OCI-M2 (cell line): ENCODE results near the gene TRAF6.

ENCODE experiments used
- DNase-seq: peaks from one replicate; lab custom pipeline; 2025; ENCODE audit not compliant: unreplicated experiment; lab: John Stamatoyannopoulos, UW

Gene TRAF6

DNA sequence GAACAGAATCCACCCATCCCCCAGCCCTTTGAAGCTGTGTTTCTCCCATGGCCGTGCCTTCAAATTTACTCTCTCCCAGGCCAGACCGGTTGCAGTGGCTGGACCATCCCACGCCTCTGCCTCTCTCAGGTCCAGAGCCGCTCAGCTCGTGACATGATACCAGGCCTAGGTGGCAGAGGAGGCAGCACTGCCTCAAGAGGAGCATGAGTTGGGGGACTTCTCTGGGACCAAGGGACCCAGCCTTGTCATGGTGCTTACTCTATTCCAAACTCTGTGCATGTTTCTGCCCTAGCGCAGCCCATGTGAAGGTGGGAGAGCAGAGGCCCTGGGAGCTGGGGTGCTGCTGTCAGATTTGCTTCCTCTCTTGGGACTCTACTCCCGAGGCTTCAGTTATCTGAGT is 51.0 kb downstream of the TRAF6 start:
- no peak for DNase-seq

DNA sequence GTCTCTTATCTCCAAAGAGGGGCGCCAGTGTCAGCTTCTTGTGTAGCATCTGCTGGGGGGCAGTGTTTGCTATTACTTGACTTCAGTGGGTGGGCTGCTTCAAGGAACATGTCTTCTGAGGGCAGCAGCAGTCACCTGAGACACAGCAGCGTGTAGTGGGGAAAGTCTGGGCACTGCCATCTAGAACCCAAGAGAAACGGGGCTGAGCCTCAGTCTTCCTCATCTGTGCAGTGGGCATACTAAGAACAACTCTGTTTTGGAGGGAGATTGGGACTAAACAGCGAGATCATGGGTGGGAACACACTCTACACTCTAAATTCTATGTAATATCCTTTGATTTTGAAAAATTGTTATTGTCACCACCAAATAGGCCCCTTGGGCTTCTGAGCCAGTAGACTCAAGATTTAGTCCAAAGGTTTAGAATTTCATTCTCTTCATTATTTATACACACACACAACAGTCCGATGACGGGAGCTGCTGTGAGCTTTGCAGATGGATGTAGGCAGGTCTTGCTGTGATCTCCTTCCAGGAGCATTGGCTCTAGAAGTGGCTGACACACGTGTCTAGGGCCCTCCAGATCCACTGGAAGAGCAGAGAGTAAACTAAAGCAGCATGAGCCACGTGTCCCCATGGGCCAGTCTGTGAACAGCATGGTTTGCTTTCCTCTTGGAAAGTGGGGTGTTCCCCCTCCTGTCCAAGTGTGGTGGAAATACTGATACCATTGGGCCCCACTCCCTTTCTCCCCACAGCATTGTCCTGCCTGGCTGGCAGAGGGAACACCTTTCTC is 51.8 kb downstream of the TRAF6 start:
- DNase-seq: no peak

DNA sequence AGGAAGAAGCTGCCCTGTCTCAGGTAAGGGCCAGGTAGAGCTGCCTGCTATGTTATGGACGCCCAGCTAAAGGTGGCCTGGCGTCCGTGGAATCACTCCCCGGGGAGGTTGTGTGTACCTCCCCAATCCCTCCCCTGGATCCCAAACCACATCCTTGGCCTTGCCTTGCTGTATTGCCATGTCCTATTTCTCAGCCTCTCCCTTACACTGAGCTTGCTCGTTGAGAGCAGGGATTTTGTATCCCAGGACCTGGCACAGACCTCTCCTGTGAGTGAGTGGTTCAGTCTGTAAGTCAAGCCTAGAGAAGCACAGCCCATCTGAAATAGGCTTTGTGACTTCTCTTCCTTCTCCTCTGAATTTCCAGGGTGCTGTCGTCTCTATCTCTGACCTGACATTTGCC is 53.9 kb downstream of the TRAF6 start:
- no peak for DNase-seq

DNA sequence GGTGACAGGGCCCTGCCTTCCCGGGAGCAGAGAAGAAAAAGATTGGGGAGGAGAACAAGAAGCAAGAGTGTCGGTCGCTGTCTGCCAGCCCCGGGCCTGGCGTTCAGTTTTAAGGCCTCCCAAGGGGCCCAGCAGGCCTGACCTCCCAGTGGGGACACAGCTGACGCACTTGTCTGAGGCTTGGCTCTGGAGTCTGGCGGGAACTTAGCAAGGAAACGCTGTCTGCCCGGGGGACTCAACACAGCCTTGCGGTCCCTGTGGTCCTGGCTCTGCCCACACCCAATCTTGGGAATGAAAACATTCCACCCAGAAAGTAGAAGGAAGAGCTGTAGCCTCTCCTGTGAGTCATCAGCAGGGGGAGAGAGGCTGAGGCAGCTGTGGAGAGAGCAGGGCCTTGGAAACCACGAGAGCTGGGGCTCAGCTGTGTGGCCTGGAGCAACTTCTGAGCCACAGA is 54.4 kb downstream of the TRAF6 start:
- no peak for DNase-seq

DNA sequence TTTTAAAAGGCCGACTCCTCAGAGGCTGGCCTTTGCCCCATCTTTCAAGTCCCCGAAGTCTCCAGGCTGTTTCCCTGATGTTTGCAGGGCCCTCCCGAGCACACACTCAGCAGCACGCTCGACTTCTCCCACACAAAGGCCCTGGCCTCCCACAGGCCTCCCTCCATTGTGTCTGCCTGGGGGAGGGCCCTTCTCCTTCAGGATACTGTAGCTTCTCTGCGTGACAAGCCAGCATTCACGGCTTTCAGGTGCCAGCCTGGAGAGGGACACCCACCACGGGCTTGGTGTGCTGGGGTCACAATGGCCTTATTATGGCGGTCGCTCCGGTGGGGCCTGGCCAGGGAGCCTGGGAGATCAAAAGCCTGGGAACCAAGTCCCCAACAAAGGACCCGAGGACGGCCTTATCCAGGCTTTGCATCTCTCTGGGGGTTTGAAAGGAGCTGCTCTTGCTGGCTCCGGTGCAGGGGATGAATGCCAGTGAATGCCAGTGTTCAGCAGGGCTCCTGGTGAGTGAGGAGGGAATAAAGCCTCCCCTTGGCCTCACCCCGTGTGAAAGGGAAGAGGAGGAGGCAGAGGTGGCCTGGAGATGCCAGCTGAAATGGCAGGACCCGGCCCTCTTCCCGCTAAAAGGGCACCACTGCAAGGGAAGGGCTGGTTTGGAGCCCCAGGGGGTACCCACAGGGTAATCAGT is 55.0 kb downstream of the TRAF6 start:
- DNase-seq: no peak

DNA sequence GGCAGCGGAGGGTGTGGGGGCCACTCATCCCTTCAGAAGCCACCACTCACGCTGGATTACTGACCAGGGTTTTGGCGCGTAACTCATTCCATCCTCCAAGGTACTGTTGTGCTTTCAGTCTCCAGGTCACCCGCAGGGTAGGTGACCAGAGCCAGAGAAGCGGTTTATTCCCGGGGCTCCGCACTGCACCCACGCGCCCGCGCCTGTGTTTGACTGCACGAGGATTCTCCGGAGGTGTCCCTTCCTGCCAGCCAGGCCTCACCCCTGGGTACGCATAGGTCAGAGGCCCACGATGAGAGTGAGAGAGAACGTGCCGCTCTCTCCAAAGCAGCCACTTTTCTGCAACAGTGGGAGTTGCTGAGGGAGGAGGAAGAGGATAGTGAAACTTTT is 55.5 kb downstream of the TRAF6 start:
- DNase-seq: no peak

DNA sequence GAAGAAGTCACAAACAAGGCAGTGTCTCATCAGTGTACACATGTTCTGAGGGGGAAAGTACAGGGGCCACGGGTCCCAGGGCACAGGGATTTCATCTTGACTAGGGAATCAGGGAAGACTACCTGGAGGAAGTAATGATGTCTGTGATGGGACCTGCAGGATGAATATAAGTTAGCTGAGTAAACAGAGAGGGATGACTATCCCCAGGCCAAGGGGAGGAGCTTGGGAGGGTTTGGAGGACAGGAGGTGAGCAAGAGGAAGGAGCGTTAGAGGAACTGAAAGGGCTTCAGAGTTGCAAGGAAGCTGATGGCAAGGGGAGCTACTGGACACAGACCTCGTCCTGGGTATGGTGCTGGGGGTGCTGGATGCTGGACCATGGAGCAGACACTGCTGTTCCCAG is 56.4 kb downstream of the TRAF6 start:
- no peak for DNase-seq

DNA sequence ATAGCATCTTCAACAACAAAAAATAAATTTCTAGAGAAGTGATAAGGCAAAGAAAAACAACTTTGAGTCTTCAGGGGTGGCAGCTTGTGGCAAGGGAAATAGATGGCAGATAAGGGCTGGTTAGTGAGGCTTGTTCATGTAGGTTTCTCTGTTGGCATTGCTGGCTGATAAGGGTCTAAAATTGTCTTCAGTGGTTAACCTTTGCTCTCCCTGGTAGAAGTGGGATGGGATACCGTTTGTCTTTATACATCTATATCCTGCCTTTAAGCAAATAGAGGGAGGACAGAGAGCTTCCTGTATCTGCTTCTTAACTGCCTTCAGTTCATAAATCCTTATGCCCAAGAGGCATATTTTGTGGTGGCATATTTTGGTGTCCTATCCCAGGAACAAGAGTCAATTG is 57.1 kb downstream of the TRAF6 start:
- DNase-seq: no peak

DNA sequence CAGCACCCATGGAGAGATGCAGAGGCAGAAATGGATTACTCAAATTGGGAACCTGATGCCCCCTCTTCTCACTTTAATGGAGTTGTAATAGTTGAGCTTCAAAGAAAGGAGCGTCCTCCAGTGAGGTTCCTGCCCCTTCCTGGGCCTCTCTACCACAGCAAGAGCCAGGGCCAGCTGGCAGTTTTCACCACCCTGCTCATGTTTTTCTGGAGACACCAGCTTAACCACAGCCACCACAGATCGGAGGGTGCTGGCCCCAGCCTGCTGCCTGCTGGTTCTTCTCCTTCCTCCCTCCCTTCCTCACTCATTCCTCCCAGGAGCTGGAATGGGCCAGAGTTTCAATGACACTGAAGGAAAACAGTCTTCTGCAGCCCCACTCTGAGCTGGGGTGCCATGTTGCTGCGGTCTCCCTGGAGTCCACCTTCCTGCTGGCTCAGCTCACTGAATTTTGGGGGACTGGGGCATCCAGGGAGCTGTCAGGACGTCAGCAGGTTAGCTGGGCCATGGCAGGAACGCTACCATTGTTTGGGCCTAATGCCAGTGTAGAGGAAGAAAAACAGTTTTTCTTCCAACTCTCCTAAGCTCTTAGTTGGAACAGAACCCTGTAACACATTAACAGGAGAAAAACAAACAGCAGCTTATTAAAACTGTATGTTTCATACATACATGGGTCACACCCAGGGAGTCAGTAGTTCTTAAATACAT is 57.7 kb downstream of the TRAF6 start:
- DNase-seq: no peak

DNA sequence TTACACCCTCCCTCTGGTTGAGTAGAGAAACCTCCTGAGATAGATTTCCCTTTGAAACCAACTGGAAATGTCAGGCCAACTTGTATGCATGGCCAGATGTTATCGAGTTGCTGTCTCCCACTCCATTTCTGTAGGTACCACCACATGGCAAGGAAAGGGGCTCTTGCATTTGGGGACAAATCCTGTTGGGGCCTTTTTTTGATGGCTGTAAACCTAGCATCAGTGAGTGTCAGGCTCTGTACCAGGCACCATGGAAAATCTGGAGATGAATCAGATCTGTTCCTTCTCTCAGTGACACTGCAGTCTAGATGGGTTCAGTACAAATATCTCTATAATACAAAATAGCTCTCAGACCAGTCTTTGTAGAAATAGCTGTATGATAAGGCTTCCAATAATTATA is 58.4 kb downstream of the TRAF6 start:
- DNase-seq: no peak

DNA sequence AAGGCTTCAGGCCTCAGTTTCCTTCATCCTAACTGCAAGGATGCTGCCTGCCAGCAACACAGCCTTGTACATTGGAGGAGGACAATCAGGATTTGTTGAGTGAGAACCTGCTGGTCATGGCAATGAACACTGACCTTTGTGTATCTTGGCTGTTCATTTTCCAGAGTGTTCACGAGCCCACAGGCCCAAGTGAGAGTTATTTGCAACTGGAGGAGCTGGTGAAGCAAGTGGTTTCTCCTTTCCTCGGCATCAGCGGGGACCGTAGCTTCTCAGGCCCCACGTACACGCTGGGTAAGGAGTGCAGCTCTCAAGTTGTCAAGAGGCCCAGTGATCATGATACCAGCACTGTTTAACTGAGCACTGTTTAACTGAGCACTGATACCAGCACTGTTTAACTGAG is 59.0 kb downstream of the TRAF6 start:
- DNase-seq: no peak

DNA sequence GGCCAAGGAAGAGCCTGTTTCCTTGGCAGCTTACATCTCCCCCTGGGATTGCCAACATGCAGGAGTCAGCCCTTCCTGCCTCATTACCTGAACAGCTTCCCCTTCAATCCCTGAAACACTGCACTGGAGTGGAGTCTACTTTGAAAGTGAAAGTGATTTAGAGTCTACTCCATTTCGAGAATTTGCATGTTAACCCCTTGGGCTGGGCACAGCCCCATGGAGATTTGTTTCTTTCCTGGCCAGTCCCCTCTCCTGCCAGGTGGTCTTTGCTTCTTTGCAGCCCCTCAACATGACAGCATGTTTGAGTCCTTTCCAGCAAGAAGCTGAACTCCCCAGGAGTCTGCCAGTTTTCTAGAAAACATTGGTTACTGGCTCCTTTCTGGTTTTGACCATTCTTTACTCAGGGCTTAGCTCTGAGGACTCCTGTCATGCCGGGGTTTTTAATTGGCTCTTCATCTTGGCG is 59.9 kb downstream of the TRAF6 start:
- DNase-seq: no peak

DNA sequence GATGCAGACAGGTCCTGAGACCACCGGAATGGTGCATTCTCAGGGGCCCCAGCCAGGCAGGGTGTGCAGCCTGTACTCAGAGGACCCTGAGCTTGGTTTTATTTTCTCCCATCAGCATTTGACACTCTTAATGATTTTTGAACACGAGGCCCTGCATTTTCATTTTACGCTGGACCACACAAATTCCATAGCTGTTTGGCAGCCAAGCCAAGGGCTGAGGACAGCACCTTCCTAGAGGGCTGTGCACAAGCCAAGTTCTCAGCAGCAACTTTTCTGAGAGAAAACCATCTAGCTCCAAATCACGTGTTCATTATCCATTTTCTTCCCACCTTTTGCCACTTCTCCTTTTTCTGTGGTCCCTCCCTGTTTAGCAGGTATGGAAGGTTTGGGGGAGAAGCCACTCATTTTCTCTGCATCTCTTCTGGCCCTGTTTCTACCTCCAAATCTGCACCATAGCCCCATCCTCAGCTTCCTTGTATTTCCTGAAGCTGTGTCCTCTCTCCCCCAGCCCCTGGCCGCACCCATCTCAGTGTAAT is 60.4 kb downstream of the TRAF6 start:
- DNase-seq: no peak

DNA sequence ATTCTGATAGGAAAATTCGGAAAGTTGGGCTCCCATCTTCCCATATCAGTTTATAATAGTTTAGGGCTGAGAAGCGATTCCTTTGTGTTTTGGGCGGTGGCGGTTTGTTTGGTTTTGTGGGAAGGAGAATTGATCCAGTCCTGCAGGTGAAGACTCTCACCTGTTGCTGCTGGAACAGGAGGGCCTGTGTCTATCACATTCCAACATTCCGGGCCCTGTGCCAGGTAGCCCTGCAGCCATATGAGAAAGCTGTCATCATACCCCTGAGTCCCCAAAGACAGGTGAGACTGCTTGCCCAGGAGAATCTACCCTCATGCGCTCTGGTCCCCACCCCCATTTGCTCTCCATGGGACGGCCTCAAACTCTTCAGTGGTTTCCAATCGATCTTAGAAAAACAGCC is 62.1 kb downstream of the TRAF6 start:
- DNase-seq: no peak

DNA sequence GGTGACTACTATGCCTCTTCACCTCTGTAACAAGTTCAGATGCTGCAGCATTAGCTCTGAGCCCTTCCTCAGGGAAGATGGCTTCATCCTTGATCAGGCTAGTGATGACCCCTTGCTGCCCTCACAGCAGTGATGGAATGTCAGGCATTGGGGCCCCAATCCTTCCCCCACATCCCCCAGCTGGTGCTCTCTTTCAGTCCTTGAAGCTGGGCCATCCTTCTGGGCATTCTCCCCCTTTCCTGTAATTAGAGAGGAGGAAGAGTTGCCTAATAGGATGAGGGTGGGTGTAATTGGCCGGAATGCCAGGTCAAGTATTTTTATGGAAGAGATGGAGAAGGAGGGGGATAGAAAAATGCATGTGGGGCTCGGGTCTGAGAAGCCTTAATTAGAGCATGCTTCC is 62.6 kb downstream of the TRAF6 start:
- DNase-seq: no peak

DNA sequence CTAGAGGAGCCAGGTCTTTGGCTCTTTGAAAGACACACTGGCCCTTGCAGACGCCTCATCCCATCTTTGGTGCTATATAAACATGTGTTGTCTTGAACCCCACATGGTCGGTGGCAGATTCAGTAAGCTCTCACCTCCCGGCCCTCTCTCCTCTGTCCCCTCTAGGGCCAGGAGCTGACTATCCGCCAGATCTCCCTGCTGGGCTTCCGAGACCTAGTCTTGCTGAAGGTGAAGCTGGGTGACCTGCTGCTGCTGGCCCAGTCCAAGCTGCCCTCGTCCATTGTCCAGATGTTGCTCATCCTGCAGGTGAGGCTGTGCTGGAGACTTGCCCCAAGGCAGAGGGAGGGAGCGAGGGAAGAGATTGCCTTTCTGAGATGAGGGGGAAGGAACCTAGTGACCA is 63.9 kb downstream of the TRAF6 start:
- no peak for DNase-seq

DNA sequence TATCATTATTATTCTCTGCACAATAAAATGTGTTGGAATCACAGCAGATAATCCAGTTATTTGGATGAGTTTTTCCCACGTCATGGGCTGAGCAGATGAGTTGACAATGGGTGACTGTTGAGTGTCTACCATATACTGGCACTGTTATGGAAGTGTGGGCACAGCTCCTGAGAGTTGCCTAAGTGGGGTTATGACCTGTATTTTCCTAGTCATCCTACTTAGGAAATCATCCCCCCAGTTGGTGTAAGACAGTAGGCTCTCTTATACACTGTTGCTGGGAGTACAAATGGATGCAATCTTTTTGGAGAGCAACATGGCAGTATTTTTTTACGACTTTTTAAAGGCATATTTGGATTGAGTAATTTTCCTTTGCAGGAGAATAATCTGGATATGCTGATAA is 66.4 kb downstream of the TRAF6 start:
- DNase-seq: no peak

DNA sequence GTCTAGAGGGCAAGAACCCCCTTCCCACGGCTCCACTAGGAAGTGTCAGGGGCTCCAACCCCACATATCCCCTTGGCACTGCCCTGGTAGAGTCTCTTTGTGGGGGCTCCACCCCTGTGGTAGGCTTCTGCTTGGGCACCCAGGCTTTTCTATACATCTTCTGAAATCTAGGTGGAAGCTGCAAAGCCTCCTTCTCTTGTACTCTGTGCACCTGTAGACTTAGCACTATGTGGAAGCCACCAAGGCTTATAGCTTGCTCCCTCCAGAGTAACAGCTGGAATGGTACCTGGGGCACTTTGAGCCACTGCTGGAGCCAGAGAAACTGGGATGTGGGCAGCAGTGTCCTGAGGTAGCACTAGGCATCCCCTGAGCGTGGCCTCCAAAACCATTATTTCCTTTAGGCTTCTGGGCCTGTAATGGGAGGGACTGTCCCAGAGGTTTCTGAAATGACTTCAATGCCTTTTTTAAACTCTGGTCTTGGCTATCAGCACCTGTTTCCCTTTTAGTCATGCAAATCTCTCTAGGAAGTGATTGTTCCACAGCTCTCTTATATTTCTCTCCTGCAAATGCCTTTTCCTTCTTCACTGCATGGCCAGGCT is 68.4 kb downstream of the TRAF6 start:
- DNase-seq: no peak

DNA sequence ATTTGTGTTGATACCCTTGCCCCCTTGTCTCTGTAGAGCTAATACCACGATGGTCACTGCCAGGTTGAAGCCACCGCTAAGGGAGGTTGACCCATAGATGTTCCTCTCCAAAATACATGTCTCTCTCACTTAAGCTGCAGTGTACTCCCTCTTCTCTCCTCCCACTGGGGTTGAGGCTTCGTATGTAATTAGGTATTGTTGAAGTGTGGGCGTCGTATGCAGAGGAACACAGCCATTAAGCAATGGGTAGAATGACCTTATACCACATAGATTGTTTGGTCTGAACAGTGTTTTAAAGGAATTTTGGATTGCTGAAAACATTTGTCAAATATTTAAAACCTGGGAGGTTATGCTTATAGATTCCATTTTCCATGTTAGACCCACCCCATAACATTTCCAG is 71.9 kb downstream of the TRAF6 start:
- no peak for DNase-seq

DNA sequence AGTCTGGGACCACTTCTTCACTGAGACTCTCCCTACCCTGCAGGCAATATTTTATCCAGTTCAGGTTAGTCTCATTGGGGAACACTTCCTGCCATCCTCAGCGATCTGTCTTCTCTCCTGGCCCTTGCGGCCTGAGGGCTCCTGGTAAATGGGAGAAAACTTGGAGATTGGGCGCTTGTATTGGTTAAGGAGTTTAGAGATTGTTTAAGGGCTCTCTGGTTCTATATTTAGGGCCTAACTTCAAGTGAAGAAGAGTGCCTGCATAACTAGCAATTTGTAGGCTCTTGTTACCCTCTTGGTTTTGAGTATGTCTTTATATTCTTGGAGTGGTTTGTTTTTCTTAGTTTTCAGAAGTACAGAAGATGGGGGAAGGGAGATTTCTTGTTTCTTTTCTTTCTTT is 72.7 kb downstream of the TRAF6 start:
- no peak for DNase-seq
